OCI-LY7 (cell line): ENCODE measurements around the gene NLGN4X. TPM values are rescaled to one million over a fixed set of nuclear protein-coding genes. Genes with fewer than 3 reads are reported as not detected.
A peak's percentile ranks its signal among the peaks of the same experiment; 100 is the strongest.

Experiments used
- BruUV-seq: library from RNA; stranded (reverse); fragments of 400-500 nt; replicated peaks from 2 replicates; lab custom pipeline; 2021; lab: Mats Ljungman, UMichigan
- CTCF ChIA-PET: fragments of 300-600 bp; sonication (Branson Sonifier 250); formaldehyde crosslinking; loops from one replicate; lab custom pipeline; 2022; ENCODE audit warnings: antibody characterized with exemption; ENCODE audit not compliant: unreplicated experiment; lab: Charles Lee
- POLR2A ChIA-PET: fragments of 300-600 bp; sonication (Branson Sonifier 250); formaldehyde crosslinking; loops from one replicate; lab custom pipeline; 2022; ENCODE audit warnings: antibody characterized with exemption; lab: Charles Lee
- DNase-seq: peaks from one replicate; pipeline ENCODE4 v3.0.0-alpha.2; 2015; ENCODE audit warnings: low spot score
- H2AFZ ChIP-seq: fragments of 200-600 bp; sonication (generic), shearing (Covaris generic); 2 replicates; pipeline ENCODE4 v1.6.1; 2014; ENCODE audit warnings: mild to moderate bottlenecking, antibody characterized with exemption, low read length, moderate library complexity
- H3K27ac ChIP-seq: fragments of 200-600 bp; sonication (generic); 2 replicates; pipeline ENCODE4 v1.5.1; 2014; ENCODE audit warnings: mixed run types, low read depth, mild to moderate bottlenecking, moderate library complexity, low read length, inconsistent platforms; ENCODE audit not compliant: poor library complexity, severe bottlenecking
- H3K36me3 ChIP-seq: fragments of 200-600 bp; sonication (generic); 2 replicates; pipeline ENCODE4 v1.6.1; 2014; ENCODE audit warnings: mild to moderate bottlenecking, antibody characterized with exemption, low read length, moderate library complexity, mixed read lengths; ENCODE audit not compliant: insufficient read depth
- H3K4me1 ChIP-seq: fragments of 200-600 bp; sonication (generic); 2 replicates; pipeline ENCODE4 v1.5.1; 2014; ENCODE audit warnings: mild to moderate bottlenecking, low read length; ENCODE audit not compliant: insufficient read depth, poor library complexity, severe bottlenecking
- H3K4me2 ChIP-seq: fragments of 200-600 bp; sonication (generic); 2 replicates; pipeline ENCODE4 v1.6.1; 2014; ENCODE audit warnings: mild to moderate bottlenecking, low read length
- H3K4me3 ChIP-seq: fragments of 200-600 bp; sonication (generic); 2 replicates; pipeline ENCODE4 v1.5.1; 2014; ENCODE audit warnings: mild to moderate bottlenecking, low read depth, low read length; ENCODE audit not compliant: poor library complexity, severe bottlenecking
- H3K79me2 ChIP-seq: fragments of 200-600 bp; sonication (generic); 2 replicates; pipeline ENCODE4 v1.6.1; 2016; ENCODE audit warnings: low read depth, mild to moderate bottlenecking, low read length, moderate library complexity, mixed read lengths; ENCODE audit not compliant: insufficient read depth
- H3K9me2 ChIP-seq: fragments of 200-600 bp; sonication (generic); 2 replicates; pipeline ENCODE4 v1.6.1; 2016; ENCODE audit warnings: mild to moderate bottlenecking, low read length, mixed read lengths; ENCODE audit not compliant: insufficient read depth
- H3K9me3 ChIP-seq: fragments of 200-600 bp; sonication (generic); 2 replicates; pipeline ENCODE4 v1.6.1; 2014; ENCODE audit warnings: mild to moderate bottlenecking, mixed run types, low read length, mixed read lengths
- H4K20me1 ChIP-seq: fragments of 200-600 bp; sonication (generic); 2 replicates; pipeline ENCODE4 v1.6.1; 2014; ENCODE audit warnings: mild to moderate bottlenecking, antibody characterized with exemption, low read length, moderate library complexity, mixed read lengths; ENCODE audit not compliant: insufficient read depth
- CTCF ChIP-seq: fragments of 200-600 bp; sonication (generic); conservative IDR thresholded peaks from 2 replicates; pipeline ENCODE4 v1.5.1; 2014; ENCODE audit warnings: mild to moderate bottlenecking, antibody characterized with exemption, low read length, moderate library complexity, mixed read lengths
- EZH2phosphoT487 ChIP-seq: fragments of 200-600 bp; sonication (generic); IDR thresholded peaks from 2 replicates; pipeline ENCODE4 v1.6.1; 2018; ENCODE audit warnings: low read depth, borderline replicate concordance, mild to moderate bottlenecking, mixed run types, antibody characterized with exemption, low read length, moderate library complexity, mixed read lengths
- intact Hi-C: fragments of 100-400 bp; cut with micrococcal nuclease; formaldehyde crosslinking; loops from one replicate; pipeline ENCODE4 v1.10.0; 2022; ENCODE audit not compliant: unreplicated experiment
- total RNA-seq, 2 experiments: library from RNA; depleted of rRNA in 1 of 2; stranded (reverse); fragments of >200 nt in 1 of 2; shearing (Covaris generic) in 1 of 2; gene quantifications; 2 replicates each; pipeline ENCODE4 v1.2.3, GENCODE V29; 2014 to 2022

Gene NLGN4X
- total RNA-seq, 2 experiments from 2014 or later, result 0.55 TPM; not detected in 1

GRCh38 chrX:6026429-6026828 lies 202.2 kb downstream of the NLGN4X start:
- no peak for TF ChIP-seq EZH2phosphoT487
- TF ChIP-seq CTCF, result no peak
- no peak overlapping the region for H3K4me2 ChIP-seq
- DNase-seq, result no peak
- no peak overlapping the region for H2AFZ ChIP-seq
- H3K4me3 ChIP-seq, result no peak overlapping the region
- H3K79me2 ChIP-seq, result no peaks in the 10 kb centered on the region
- H3K27ac ChIP-seq, result no peak overlapping the region
- POLR2A ChIA-PET, result interaction anchor here (0.5 kb wide), 2 partner anchors 127 to 1778 kb away, joined by 3 read pairs; no protein-coding TSS in a partner anchor
- no peaks in the 10 kb centered on the region for H3K9me2 ChIP-seq
- no peaks in the 10 kb centered on the region for H3K9me3 ChIP-seq
- no peaks in the 10 kb centered on the region for H3K36me3 ChIP-seq
- no TSS peak for BruUV-seq
- intact Hi-C loops, result loop anchor here (10.0 kb wide), 1 partner anchor 1268 kb away; no protein-coding TSS in a partner anchor
- CTCF ChIA-PET, result no interaction called here
- H3K4me1 ChIP-seq, result no peaks in the 10 kb centered on the region
- no peaks in the 10 kb centered on the region for H4K20me1 ChIP-seq

GRCh38 chrX:6024204-6024603 lies 204.5 kb downstream of the NLGN4X start:
- Histone ChIP-seq H2AFZ (no peak overlapping the region), H3K27ac (no peak overlapping the region), H3K9me2 (no peaks in the 10 kb centered on the region), H4K20me1 (no peaks in the 10 kb centered on the region), H3K4me2 (no peak overlapping the region), H3K36me3 (no peaks in the 10 kb centered on the region), H3K9me3 (no peaks in the 10 kb centered on the region), H3K79me2 (no peaks in the 10 kb centered on the region), H3K4me1 (no peaks in the 10 kb centered on the region), H3K4me3 (no peak overlapping the region)
- no TSS peak for BruUV-seq
- no peak for DNase-seq
- intact Hi-C loops, result loop anchor here (10.0 kb wide), 1 partner anchor 1271 kb away; no protein-coding TSS in a partner anchor
- ChIA-PET POLR2A (no interaction called here), CTCF (no interaction called here)
- TF ChIP-seq CTCF (no peak), EZH2phosphoT487 (no peak)

GRCh38 chrX:6021316-6022091 lies 207.2 kb downstream of the NLGN4X start:
- CTCF ChIA-PET, result no interaction called here
- H3K36me3 ChIP-seq, result no peaks in the 10 kb centered on the region
- H3K9me2 ChIP-seq, result no peaks in the 10 kb centered on the region
- H2AFZ ChIP-seq, result no peak overlapping the region
- H3K4me1 ChIP-seq, result no peaks in the 10 kb centered on the region
- no peak overlapping the region for H3K4me3 ChIP-seq
- POLR2A ChIA-PET, result no interaction called here
- no peak overlapping the region for H3K27ac ChIP-seq
- no TSS peak for BruUV-seq
- H3K9me3 ChIP-seq, result no peaks in the 10 kb centered on the region
- TF ChIP-seq EZH2phosphoT487 (no peak), CTCF (peak; percentile 74)
- no peaks in the 10 kb centered on the region for H4K20me1 ChIP-seq
- no peak overlapping the region for H3K4me2 ChIP-seq
- intact Hi-C loops, result loop anchor here (10.0 kb wide), 1 partner anchor 1273 kb away; no protein-coding TSS in a partner anchor
- no peaks in the 10 kb centered on the region for H3K79me2 ChIP-seq
- DNase-seq, result peak; percentile 35
